Subcutaneous adipose tissue (tissue), 4 donors: Measurements from ENCODE around the gene SELP. TPM values are rescaled to one million over a fixed set of nuclear protein-coding genes. Genes with fewer than 3 reads are reported as not detected.

Experiments
- total RNA-seq, 4 donors: library from RNA; depleted of rRNA; stranded (reverse); fragments of >200 nt; gene quantifications; one replicate each; pipeline ENCODE4 v1.1.0, GENCODE V29; 2016
- TF ChIP-seq, protein P1 (sequence below): fragments of 450-650 bp; IDR thresholded peaks from one replicate; pipeline ENCODE4 v1.5.1; 2016; ENCODE audit warnings: low read depth, mild to moderate bottlenecking, control low read depth, antibody characterized with exemption, moderate library complexity

The SELP gene
- total RNA-seq, 4 donors from 2014 or later = 5.1 to 15.0 (median 9.6) TPM

DNA sequence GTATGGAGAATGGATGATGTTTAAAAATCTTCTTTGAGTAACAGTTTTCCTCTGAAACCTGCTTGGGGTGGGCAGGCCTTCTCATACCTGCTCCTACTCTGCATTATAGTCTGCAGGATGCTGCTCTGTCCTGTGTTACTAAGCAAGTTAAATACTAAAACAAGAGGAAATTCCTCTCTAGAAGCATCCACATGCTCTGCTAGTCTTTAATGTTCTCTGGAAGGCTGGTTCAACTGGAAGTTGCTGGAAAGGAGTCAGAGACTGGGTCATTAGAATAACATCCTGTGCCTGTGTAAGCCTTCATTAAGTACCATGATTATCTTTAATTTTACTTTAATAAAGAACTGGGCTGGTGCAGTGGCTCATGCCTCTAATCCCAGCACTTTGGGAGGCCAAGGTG is 5.8 kb downstream of the SELP start:
- TF ChIP-seq, protein P1, sequence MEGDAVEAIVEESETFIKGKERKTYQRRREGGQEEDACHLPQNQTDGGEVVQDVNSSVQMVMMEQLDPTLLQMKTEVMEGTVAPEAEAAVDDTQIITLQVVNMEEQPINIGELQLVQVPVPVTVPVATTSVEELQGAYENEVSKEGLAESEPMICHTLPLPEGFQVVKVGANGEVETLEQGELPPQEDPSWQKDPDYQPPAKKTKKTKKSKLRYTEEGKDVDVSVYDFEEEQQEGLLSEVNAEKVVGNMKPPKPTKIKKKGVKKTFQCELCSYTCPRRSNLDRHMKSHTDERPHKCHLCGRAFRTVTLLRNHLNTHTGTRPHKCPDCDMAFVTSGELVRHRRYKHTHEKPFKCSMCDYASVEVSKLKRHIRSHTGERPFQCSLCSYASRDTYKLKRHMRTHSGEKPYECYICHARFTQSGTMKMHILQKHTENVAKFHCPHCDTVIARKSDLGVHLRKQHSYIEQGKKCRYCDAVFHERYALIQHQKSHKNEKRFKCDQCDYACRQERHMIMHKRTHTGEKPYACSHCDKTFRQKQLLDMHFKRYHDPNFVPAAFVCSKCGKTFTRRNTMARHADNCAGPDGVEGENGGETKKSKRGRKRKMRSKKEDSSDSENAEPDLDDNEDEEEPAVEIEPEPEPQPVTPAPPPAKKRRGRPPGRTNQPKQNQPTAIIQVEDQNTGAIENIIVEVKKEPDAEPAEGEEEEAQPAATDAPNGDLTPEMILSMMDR = no peak

DNA sequence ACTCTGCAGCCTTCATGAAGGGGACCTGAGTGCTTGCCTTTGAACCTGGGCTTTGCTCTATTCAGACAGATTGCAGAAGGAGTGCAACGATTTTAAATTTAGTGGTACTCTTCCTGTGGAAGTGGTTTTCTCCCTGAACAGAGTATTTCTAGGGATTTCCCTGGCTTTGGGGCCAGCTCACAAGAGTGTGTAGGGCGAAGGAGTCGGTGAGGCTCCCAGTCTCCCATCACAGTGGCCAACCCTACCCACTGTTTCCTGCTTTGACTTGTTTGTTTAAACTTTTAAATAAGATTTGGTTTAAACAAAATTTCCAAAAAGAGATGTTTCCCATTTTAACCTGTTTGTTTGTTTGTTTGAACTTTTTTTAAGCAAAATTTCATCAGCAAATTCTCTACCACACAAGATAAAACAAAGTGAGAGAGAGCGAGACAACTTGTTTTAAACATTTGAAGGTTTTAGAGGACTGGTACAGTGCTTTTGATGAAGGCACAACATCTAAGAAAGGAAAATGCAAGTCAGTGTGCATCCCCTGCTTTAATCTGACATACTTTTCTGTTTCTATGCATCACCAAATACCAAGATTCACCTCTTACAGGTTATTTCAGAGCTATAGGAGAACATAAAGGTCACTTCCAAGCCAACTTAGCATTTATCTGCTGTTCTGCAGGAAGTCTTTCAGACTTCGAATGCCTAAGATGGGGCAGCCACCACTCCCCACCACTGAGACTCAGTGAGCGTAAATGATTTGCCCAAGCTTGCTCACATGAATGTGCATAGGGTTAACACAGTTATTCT is 6.6 kb downstream of the SELP start:
- TF ChIP-seq, protein P1 = no peak

DNA sequence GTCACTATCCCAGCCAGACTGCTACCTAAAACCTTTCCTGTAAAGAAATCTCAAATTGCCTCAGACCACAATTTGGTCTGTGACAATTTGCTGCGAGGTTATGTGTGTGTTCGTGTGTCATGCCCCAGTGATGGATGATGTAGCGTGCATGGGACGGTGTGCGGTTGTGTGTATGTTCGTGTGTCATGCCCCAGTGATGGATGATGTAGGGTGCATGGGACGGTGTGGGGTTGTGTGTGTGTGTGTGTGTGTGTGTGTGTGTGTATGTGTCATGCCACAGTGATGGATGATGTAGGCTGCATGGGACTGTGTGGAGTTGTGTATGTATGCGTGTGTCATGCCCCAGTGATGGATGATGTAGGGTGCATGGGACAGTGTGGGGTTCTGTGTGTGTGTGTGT is 9.4 kb downstream of the SELP start:
- TF ChIP-seq, protein P1 = no peak

DNA sequence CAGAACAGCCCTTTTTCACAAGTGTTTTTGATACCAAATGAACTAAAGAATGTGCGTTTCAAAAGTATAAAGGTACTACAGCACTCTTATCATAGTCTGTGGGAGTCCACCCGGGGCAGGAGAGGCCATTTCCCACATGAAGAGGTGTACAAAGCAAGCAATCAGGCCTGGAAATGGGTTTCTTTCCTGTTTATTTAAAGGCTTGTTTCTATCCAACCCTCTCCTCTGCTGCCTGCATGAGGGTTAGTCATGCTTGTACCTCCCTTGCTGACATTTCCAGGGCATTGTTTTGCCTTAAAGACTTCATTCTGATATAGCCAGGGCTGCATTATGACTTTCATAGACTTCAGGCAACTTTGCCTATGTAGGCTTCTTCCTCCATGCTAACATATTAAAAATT is 11.6 kb downstream of the SELP start:
- TF ChIP-seq, protein P1 = no peak

DNA sequence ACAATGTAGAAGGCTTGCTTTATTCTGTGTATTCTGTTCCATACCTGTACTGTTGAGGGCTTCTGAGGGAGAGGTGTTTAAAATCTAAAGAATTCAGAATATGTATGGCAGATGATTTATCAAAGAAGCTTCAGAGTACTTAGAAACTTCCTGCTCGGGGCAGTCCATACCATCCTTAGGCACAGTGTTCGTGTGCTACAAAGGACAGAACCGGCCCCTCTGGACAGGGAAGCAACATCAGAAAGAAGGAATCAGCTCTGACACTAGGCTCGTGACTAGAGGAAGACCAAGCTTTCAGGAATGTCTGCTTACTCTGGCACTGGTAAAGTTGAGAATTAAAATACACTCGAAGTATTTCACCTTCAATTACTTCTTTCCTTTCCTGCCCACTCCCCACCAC is 14.1 kb downstream of the SELP start:
- TF ChIP-seq, protein P1 = no peak

DNA sequence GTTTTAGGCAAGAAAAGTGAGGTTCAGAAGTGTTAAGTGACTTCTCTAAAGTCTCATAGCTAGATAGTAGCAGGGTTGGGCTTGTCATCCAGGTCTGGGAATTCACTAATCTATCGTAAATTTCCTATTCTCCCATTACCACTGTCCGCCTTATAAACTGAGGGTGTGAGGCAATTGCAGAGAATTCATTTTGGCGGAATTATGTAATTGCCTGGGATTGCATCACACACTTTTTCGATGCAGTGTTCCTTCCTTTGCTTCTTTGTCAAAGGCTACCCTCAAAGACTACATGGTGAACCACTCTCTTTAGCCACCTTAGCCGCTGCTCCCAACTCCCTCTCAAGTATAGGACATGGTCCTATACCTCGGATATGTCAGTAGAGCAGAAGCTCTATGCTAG is 19.1 kb downstream of the SELP start:
- TF ChIP-seq, protein P1 = no peak

DNA sequence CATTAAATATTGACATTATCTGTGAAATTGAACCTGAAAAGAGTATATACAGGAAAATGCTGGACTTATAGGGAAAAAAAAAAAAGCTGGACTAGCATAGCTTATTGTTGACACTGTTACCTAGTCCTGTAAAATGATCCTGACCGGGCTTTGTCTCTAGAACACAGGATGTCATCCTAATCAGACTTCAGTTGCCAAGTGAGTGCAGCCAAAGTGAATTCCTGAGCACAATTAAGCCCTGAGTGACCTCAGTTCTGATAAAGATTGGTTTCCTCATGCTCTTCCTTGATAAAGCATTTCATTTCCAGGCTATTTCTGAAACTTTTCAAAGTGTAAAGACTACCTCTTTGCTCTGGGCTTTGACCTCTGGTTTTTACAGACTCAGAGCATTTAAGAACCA is 19.8 kb downstream of the SELP start:
- TF ChIP-seq, protein P1 = no peak
